GM11168 (cell line): ENCODE measurements around the gene SQOR.

Experiments used
- in situ Hi-C: fragments of 300-500 bp; cut with MboI; formaldehyde crosslinking; loops from one replicate; pipeline ENCODE4 v1.12.0; 2022; ENCODE audit warnings: low sequenced_read_pairs; ENCODE audit not compliant: unreplicated experiment

The SQOR gene

GRCh38 chr15:45634432-45635190 is at the start of gene SQOR:
SQOR (plus strand) TSS chr15:45635029; CDS start chr15:45658924, 23,895 bp downstream.
- in situ Hi-C loops, result no loop called here

GRCh38 chr15:45585069-45585791 is 49.6 kb upstream of the SQOR start:
- in situ Hi-C loops, result no loop called here

GRCh38 chr15:45586125-45586524 is 48.7 kb upstream of the SQOR start:
- in situ Hi-C loops, result no loop called here

GRCh38 chr15:45586601-45587094 is 48.2 kb upstream of the SQOR start:
- in situ Hi-C loops, result no loop called here

GRCh38 chr15:45587095-45587862 is 47.5 kb upstream of the SQOR start, which contains the start of gene BLOC1S6:
BLOC1S6 (plus strand) TSS chr15:45587379; CDS start chr15:45587444, 65 bp downstream.
- in situ Hi-C loops, result no loop called here

GRCh38 chr15:45587863-45588170 is 47.0 kb upstream of the SQOR start:
- in situ Hi-C loops, result no loop called here

GRCh38 chr15:45588219-45588875 is 46.5 kb upstream of the SQOR start:
- in situ Hi-C loops, result no loop called here

- in situ Hi-C loops, result no loop called here
Measured at GRCh38 chr15:45589256-45589655, 45.6 kb upstream of the SQOR start.

GRCh38 chr15:45594319-45594718 is 40.5 kb upstream of the SQOR start:
- in situ Hi-C loops, result no loop called here

GRCh38 chr15:45594835-45595530 is 39.8 kb upstream of the SQOR start:
- in situ Hi-C loops, result no loop called here

- in situ Hi-C loops, result loop anchor here (25.0 kb wide), 1 partner anchor 442 kb away; no protein-coding TSS in a partner anchor
Measured at GRCh38 chr15:45603881-45604280, 30.9 kb upstream of the SQOR start.

- in situ Hi-C loops, result loop anchor here (25.0 kb wide), 1 partner anchor 442 kb away; no protein-coding TSS in a partner anchor
Measured at GRCh38 chr15:45604326-45604725, 30.5 kb upstream of the SQOR start.

- in situ Hi-C loops, result loop anchor here (25.0 kb wide), 1 partner anchor 444 kb away; no protein-coding TSS in a partner anchor
Measured at GRCh38 chr15:45606413-45606812, 28.4 kb upstream of the SQOR start.

GRCh38 chr15:45606841-45607240 is 28.0 kb upstream of the SQOR start:
- in situ Hi-C loops, result loop anchor here (25.0 kb wide), 1 partner anchor 445 kb away; no protein-coding TSS in a partner anchor

- in situ Hi-C loops, result loop anchor here (5.0 to 25.0 kb wide), 3 partner anchors 89 to 449 kb away; partner anchors contain the start of gene SLC30A4
Measured at GRCh38 chr15:45611305-45611704, 23.5 kb upstream of the SQOR start.

- in situ Hi-C loops, result loop anchor here (5.0 to 25.0 kb wide), 3 partner anchors 91 to 451 kb away; partner anchors contain the start of gene SLC30A4
Measured at GRCh38 chr15:45612790-45613415, 21.9 kb upstream of the SQOR start.

- in situ Hi-C loops, result loop anchor here (10.0 to 25.0 kb wide), 2 partner anchors 162 to 455 kb away; no protein-coding TSS in a partner anchor
Measured at GRCh38 chr15:45616901-45617323, 17.9 kb upstream of the SQOR start.

GRCh38 chr15:45618813-45619212 is 16.0 kb upstream of the SQOR start:
- in situ Hi-C loops, result loop anchor here (10.0 to 25.0 kb wide), 2 partner anchors 164 to 457 kb away; no protein-coding TSS in a partner anchor
